B cell (primary cell): Measurements from ENCODE around the gene MRO. TPM values are rescaled to one million over a fixed set of nuclear protein-coding genes. Genes with fewer than 3 reads are reported as not detected.
A peak's percentile ranks its signal among the peaks of the same experiment; 100 is the strongest.

ENCODE experiments used
- ATAC-seq: fragments of 200-7000 bp; cut with Tn5 transposase; one replicate; pipeline ENCODE4 v1.10.0; 2021; ENCODE audit warnings: low read depth, mild to moderate bottlenecking, moderate number of reproducible peaks, moderate library complexity
- CTCF ChIA-PET: fragments of 350-600 bp; sonication (Branson Sonifier 250); formaldehyde crosslinking; loops from one replicate; lab custom pipeline; 2021; ENCODE audit warnings: antibody characterized with exemption, inconsistent platforms; lab: Charles Lee
- POLR2A ChIA-PET: fragments of 350-600 bp; sonication (Branson Sonifier 250); formaldehyde crosslinking; loops from one replicate; lab custom pipeline; 2021; ENCODE audit warnings: antibody characterized with exemption; lab: Charles Lee
- DNase-seq: peaks from one replicate; pipeline ENCODE4 v3.0.0; 2013
- H2AFZ ChIP-seq: 2 replicates; pipeline ENCODE4 v1.6.1; 2012; ENCODE audit warnings: mild to moderate bottlenecking, low read depth, low read length; ENCODE audit not compliant: insufficient read depth, poor library complexity, severe bottlenecking
- H3K27ac ChIP-seq, 2 donors: 1 replicate in 1 of 2; 2 replicates in 1 of 2; pipeline ENCODE4 v1.5.1; 2012 to 2013; ENCODE audit warnings: low read length in 2 of 2, mild to moderate bottlenecking in 2 of 2, moderate library complexity in 1 of 2
- H3K27me3 ChIP-seq, 4 experiments: fragments of 200-600 bp in 1 of 4; sonication (generic) in 1 of 4; replicated peaks in 1 of 4; 1 replicate in 2 of 4; 2 replicates in 2 of 4; pipeline versions ENCODE4 v1.6.1 to v1.7.0; 2013 to 2016; ENCODE audit warnings: low read length in 3 of 4, mild to moderate bottlenecking in 2 of 4, mixed read lengths in 1 of 4, moderate library complexity in 1 of 4; ENCODE audit not compliant: insufficient read depth in 4 of 4, control insufficient read depth in 3 of 4; ENCODE audit errors: control extremely low read depth in 1 of 4
- H3K36me3 ChIP-seq, 2 experiments: replicated peaks in 1 of 2; 1 replicate in 1 of 2; 2 replicates in 1 of 2; pipeline versions ENCODE4 v1.6.1 to v1.7.1; 2013; ENCODE audit warnings: low read length in 1 of 2; ENCODE audit not compliant: insufficient read depth in 2 of 2, control insufficient read depth in 1 of 2; ENCODE audit errors: control extremely low read depth in 1 of 2, extremely low read depth in 1 of 2
- H3K4me1 ChIP-seq, 2 donors: fragments of 200-600 bp in 1 of 2; sonication (generic) in 1 of 2; 1 replicate in 1 of 2; 2 replicates in 1 of 2; pipeline versions ENCODE4 v1.5.1 to v1.6.1; 2013 to 2017; ENCODE audit warnings: low read length in 2 of 2; ENCODE audit not compliant: control insufficient read depth in 2 of 2, insufficient read depth in 2 of 2
- H3K4me2 ChIP-seq: replicated peaks from 2 replicates; pipeline ENCODE3; 2012; ENCODE audit warnings: mild to moderate bottlenecking, low read depth, low read length; ENCODE audit not compliant: poor library complexity, severe bottlenecking
- H3K4me3 ChIP-seq, 5 experiments: fragments of 200-600 bp in 1 of 5; sonication (generic) in 1 of 5; 1 replicate in 3 of 5; 2 replicates in 2 of 5; pipeline versions ENCODE4 v1.5.1 to v1.7.0; 2011 to 2016; ENCODE audit warnings: low read length in 4 of 5, mild to moderate bottlenecking in 4 of 5, low read depth in 2 of 5, control low read depth in 1 of 5, moderate library complexity in 1 of 5; ENCODE audit not compliant: insufficient read depth in 1 of 5; ENCODE audit errors: control extremely low read depth in 1 of 5, extremely low read depth in 1 of 5
- H3K79me2 ChIP-seq: fragments of 200-600 bp; sonication (generic); one replicate; pipeline ENCODE4 v1.6.0; 2016; ENCODE audit warnings: low read length; ENCODE audit not compliant: control insufficient read depth, insufficient read depth
- H3K9ac ChIP-seq: fragments of 200-600 bp; sonication (generic); 2 replicates; pipeline ENCODE4 v1.6.1; 2017; ENCODE audit warnings: mild to moderate bottlenecking, low read length, moderate library complexity
- H3K9me3 ChIP-seq, 3 donors: one replicate each; pipeline versions ENCODE4 v1.6.1 to v1.7.1; 2013; ENCODE audit warnings: low read length in 2 of 3; ENCODE audit not compliant: control insufficient read depth in 2 of 3, insufficient read depth in 1 of 3; ENCODE audit errors: control extremely low read depth in 1 of 3
- H4K20me1 ChIP-seq: 2 replicates; pipeline ENCODE4 v1.6.0; 2012; ENCODE audit warnings: mild to moderate bottlenecking, low read length; ENCODE audit not compliant: insufficient read depth, control insufficient read depth, poor library complexity, severe bottlenecking
- H3K27ac Mint-ChIP-seq: one replicate; pipeline ENCODE4 v1.8.0; 2021; ENCODE audit warnings: mixed read lengths
- H3K27me3 Mint-ChIP-seq: one replicate; pipeline ENCODE4 v1.8.0; 2021; ENCODE audit warnings: mixed read lengths
- H3K4me1 Mint-ChIP-seq: one replicate; pipeline ENCODE4 v1.8.0; 2021; ENCODE audit warnings: mixed read lengths
- H3K4me3 Mint-ChIP-seq: one replicate; pipeline ENCODE4 v1.8.0; 2021; ENCODE audit warnings: mixed read lengths
- H3K9me3 Mint-ChIP-seq: one replicate; pipeline ENCODE4 v1.8.0; 2022; ENCODE audit warnings: mixed read lengths; ENCODE audit not compliant: insufficient read depth
- CTCF ChIP-seq: fragments of 200-600 bp; IDR thresholded peaks from one replicate; pipeline ENCODE4 v1.8.0; 2022; ENCODE audit warnings: antibody characterized with exemption, mild to moderate bottlenecking
- EZH2 ChIP-seq: IDR thresholded peaks from 2 replicates; pipeline ENCODE4 v1.6.1; 2012; ENCODE audit warnings: borderline replicate concordance, low read depth, mild to moderate bottlenecking, moderate library complexity, low read length; ENCODE audit not compliant: insufficient read depth, poor library complexity, severe bottlenecking
- WGBS: methylation state at CpG from one replicate; pipeline ENCODE4 v1.1.5; 2013; ENCODE audit warnings: missing lambda C conversion rate; ENCODE audit not compliant: insufficient coverage; 5-methylcytosine and 5-hydroxymethylcytosine counted together
- intact Hi-C: fragments of 100-400 bp; cut with micrococcal nuclease; formaldehyde crosslinking; loops from one replicate; pipeline ENCODE4 v1.10.0; 2022
- polyA plus RNA-seq: library from polyadenylated mRNA; depleted of rRNA; stranded (reverse); fragments of >200 nt; gene quantifications from 2 replicates; pipeline ENCODE4 v1.2.3, GENCODE V29; 2012
- total RNA-seq, 2 donors: library from RNA; stranded (reverse); fragments of 120-200 nt in 1 of 2; gene quantifications; 1 replicate in 1 of 2; 2 replicates in 1 of 2; pipeline versions ENCODE4 v1.2.3 to v1.2.4, GENCODE V29; 2013 to 2022

MRO gene
- total and polyA plus RNA-seq, 2 donors (not counting 1 experiment from before 2014, with no cell fraction given) = not detected

- H3K27me3 ChIP-seq = no peaks in the 10 kb centered on the region
- peak overlapping the region in 1 of 2 donors; percentile 51 for H3K27ac ChIP-seq
- DNase-seq (peak; percentile 39), ATAC-seq (no peak)
- H4K20me1 ChIP-seq = no peaks in the 10 kb centered on the region
- intact Hi-C loops = loop anchor here (1.0 to 5.0 kb wide), 4 partner anchors 45 to 230 kb away; partner anchors contain the start of genes ELAC1 and ME2
- Mint-ChIP-seq H3K27me3 (no peaks in the 10 kb centered on the region), H3K9me3 (no peaks in the 10 kb centered on the region), H3K27ac (no peak overlapping the region), H3K4me1 (peaks cover 14% of the 10 kb centered on the region), H3K4me3 (no peak overlapping the region)
- H3K9ac ChIP-seq = no peak overlapping the region
- no peaks in the 10 kb centered on the region for H3K36me3 ChIP-seq
- 0% methylated on average over 1 of the region's 5 CpGs for WGBS
- CTCF ChIA-PET = interaction anchor here (0.9 to 11.5 kb wide), 21 partner anchors 8 to 332 kb away, joined by 3 to 148 read pairs (median 6); partner anchors contain the start of genes ME2 and SMAD4
- H3K4me2 ChIP-seq = peak overlapping the region; percentile 79
- peaks cover 34 to 35% of the 10 kb centered on the region in 2 donors for H3K4me1 ChIP-seq
- no peaks in the 10 kb centered on the region for H3K9me3 ChIP-seq
- H3K4me3 ChIP-seq = peak overlapping the region in 1 of 5 experiments; percentile 22
- TF ChIP-seq CTCF = no peak
- TF ChIP-seq EZH2 = no peak
- peak overlapping the region; percentile 77 for H2AFZ ChIP-seq
- POLR2A ChIA-PET = interaction anchor here (0.5 to 1.3 kb wide), 2 partner anchors 58 to 118 kb away, joined by 4 read pairs; partner anchors contain the start of gene ME2
- H3K79me2 ChIP-seq = no peaks in the 10 kb centered on the region
Measured at GRCh38 chr18:50820901-50821520, 1.2 kb upstream of the MRO start.

- H3K4me3 ChIP-seq = no peak overlapping the region
- no peaks in the 10 kb centered on the region for H3K9me3 Mint-ChIP-seq
- POLR2A ChIA-PET = no interaction called here
- H3K27me3 Mint-ChIP-seq = no peaks in the 10 kb centered on the region
- DNase-seq (no peak), ATAC-seq (no peak)
- peak overlapping the region; percentile 79 for H3K4me2 ChIP-seq
- H3K9me3 ChIP-seq = no peaks in the 10 kb centered on the region
- H3K4me1 Mint-ChIP-seq = peaks cover 28% of the 10 kb centered on the region
- TF ChIP-seq EZH2 (no peak), CTCF (no peak)
- no peaks in the 10 kb centered on the region for H4K20me1 ChIP-seq
- 4% methylated on average over 13 of the region's 16 CpGs for WGBS
- intact Hi-C loops = loop anchor here (5.0 kb wide), 2 partner anchors 213 to 333 kb away; partner anchors contain the start of gene SMAD4
- no peak overlapping the region for H3K9ac ChIP-seq
- no peak overlapping the region for H3K27ac ChIP-seq
- H3K4me3 Mint-ChIP-seq = peak overlapping the region; percentile 17
- peak overlapping the region; percentile 85 for H2AFZ ChIP-seq
- CTCF ChIA-PET = interaction anchor here (0.8 to 11.5 kb wide), 11 partner anchors 9 to 234 kb away, joined by 3 to 148 read pairs (median 10); partner anchors contain the start of gene ME2
- no peaks in the 10 kb centered on the region for H3K27me3 ChIP-seq
- no peak overlapping the region for H3K27ac Mint-ChIP-seq
- no peaks in the 10 kb centered on the region for H3K36me3 ChIP-seq
- no peaks in the 10 kb centered on the region for H3K79me2 ChIP-seq
- H3K4me1 ChIP-seq = peaks cover 50 to 53% of the 10 kb centered on the region in 2 donors
Measured at GRCh38 chr18:50819027-50819727, 639 bp downstream of the MRO start.
